ENCODE data around the gene STK32B. TPM values are rescaled to one million over a fixed set of nuclear protein-coding genes. Genes with fewer than 3 reads are reported as not detected.

The STK32B gene
- total RNA-seq, 1 donor from 2014 or later: 1.6 TPM

Other genes starting within 250 kb of the STK32B start
- 7.5 TPM for gene MSX1, start 191.8 kb upstream of the STK32B start, total RNA-seq
- 8.3 TPM for gene CYTL1, start 32.0 kb upstream of the STK32B start, total RNA-seq